ENCODE measurements around the gene RAB3C.

Gene RAB3C

GRCh38 chr5:58827463-58827862, 244.6 kb downstream of the RAB3C start:
- DNase-seq (ENCODE audit: low read depth): no peak

GRCh38 chr5:58828258-58828657, 245.4 kb downstream of the RAB3C start:
- no peak for DNase-seq (ENCODE audit: low read depth)

- DNase-seq (ENCODE audit: low read depth): no peak
Observed at GRCh38 chr5:58834242-58835225, 251.7 kb downstream of the RAB3C start.

- no peak for DNase-seq (ENCODE audit: low read depth)
Observed at GRCh38 chr5:58836351-58836750, 253.5 kb downstream of the RAB3C start.

GRCh38 chr5:58838729-58839128, 255.9 kb downstream of the RAB3C start:
- DNase-seq (ENCODE audit: low read depth): no peak

GRCh38 chr5:58842852-58843251, 260.0 kb downstream of the RAB3C start:
- DNase-seq (ENCODE audit: low read depth): no peak

GRCh38 chr5:58844395-58844794, 261.5 kb downstream of the RAB3C start:
- DNase-seq (ENCODE audit: low read depth): no peak

GRCh38 chr5:58847041-58847440, 264.2 kb downstream of the RAB3C start:
- no peak for DNase-seq (ENCODE audit: low read depth)

- DNase-seq (ENCODE audit: low read depth): no peak
Observed at GRCh38 chr5:58849223-58849622, 266.3 kb downstream of the RAB3C start.

GRCh38 chr5:58849921-58850667, 267.2 kb downstream of the RAB3C start:
- no peak for DNase-seq (ENCODE audit: low read depth)

- no peak for DNase-seq (ENCODE audit: low read depth)
Observed at GRCh38 chr5:58851153-58851552, 268.3 kb downstream of the RAB3C start.

- no peak for DNase-seq (ENCODE audit: low read depth)
Observed at GRCh38 chr5:58851571-58851970, 268.7 kb downstream of the RAB3C start.

- no peak for DNase-seq (ENCODE audit: low read depth)
Observed at GRCh38 chr5:58852566-58852965, 269.7 kb downstream of the RAB3C start.

- no peak for DNase-seq (ENCODE audit: low read depth)
Observed at GRCh38 chr5:58854441-58854840, 271.6 kb downstream of the RAB3C start.

- DNase-seq (ENCODE audit: low read depth): no peak
Observed at GRCh38 chr5:58855851-58856739, 273.2 kb downstream of the RAB3C start.

- DNase-seq (ENCODE audit: low read depth): no peak
Observed at GRCh38 chr5:58857609-58858008, 274.7 kb downstream of the RAB3C start.

GRCh38 chr5:58860680-58861079, 277.8 kb downstream of the RAB3C start:
- DNase-seq (ENCODE audit: low read depth): no peak

- DNase-seq (ENCODE audit: low read depth): no peak
Observed at GRCh38 chr5:58868931-58869330, 286.1 kb downstream of the RAB3C start.

GRCh38 chr5:58871648-58872242, 288.9 kb downstream of the RAB3C start:
- no peak for DNase-seq (ENCODE audit: low read depth)

- DNase-seq (ENCODE audit: low read depth): no peak
Observed at GRCh38 chr5:58872670-58873273, 289.9 kb downstream of the RAB3C start.

GRCh38 chr5:58875599-58875998, 292.7 kb downstream of the RAB3C start:
- DNase-seq (ENCODE audit: low read depth): no peak
